ENCODE data around the gene PLK2. TPM values are rescaled to one million over a fixed set of nuclear protein-coding genes. Genes with fewer than 3 reads are reported as not detected.

Gene PLK2
- total RNA-seq, 2 donors from 2014 or later: 126 to 180 TPM

GRCh38 chr5:58444805-58445204, 15.1 kb downstream of the PLK2 start:
- no peak for TF ChIP-seq CTCF (IDR thresholded peaks at IDR 0.05)
- no peak for ATAC-seq (ENCODE audit: insufficient number of reproducible peaks, low FRiP score, low read depth)
- H3K36me3 ChIP-seq: no peaks in the 10 kb centered on the region
- no peak overlapping the region for H3K27ac ChIP-seq
- H3K4me1 ChIP-seq (ENCODE audit: control insufficient read depth in 1 of 2, low read depth in 2 of 2): peaks cover 5 to 6% of the 10 kb centered on the region in 2 donors
- no peak for DNase-seq (ENCODE audit: low spot score)
- no peaks in the 10 kb centered on the region for H3K9me3 ChIP-seq
- H3K27me3 ChIP-seq (replicated peaks; ENCODE audit: insufficient read depth): no peaks in the 10 kb centered on the region
- H3K4me3 ChIP-seq: no peak overlapping the region

- Histone ChIP-seq H3K27me3 (replicated peaks; ENCODE audit: insufficient read depth) (no peaks in the 10 kb centered on the region), H3K4me3 (no peak overlapping the region), H3K4me1 (ENCODE audit: control insufficient read depth in 1 of 2, low read depth in 2 of 2) (peaks cover 5 to 6% of the 10 kb centered on the region in 2 donors), H3K27ac (no peak overlapping the region), H3K36me3 (no peaks in the 10 kb centered on the region), H3K9me3 (no peaks in the 10 kb centered on the region)
- DNase-seq (ENCODE audit: low spot score) (no peak), ATAC-seq (ENCODE audit: insufficient number of reproducible peaks, low FRiP score, low read depth) (no peak)
- no peak for TF ChIP-seq CTCF (IDR thresholded peaks at IDR 0.05)
These were observed 18.9 kb downstream of the PLK2 start for GRCh38 chr5:58440901-58441460.

- no peak overlapping the region for H3K27ac ChIP-seq
- H3K4me1 ChIP-seq (ENCODE audit: control insufficient read depth in 1 of 2, low read depth in 2 of 2): peaks cover 5 to 6% of the 10 kb centered on the region in 2 donors
- no peaks in the 10 kb centered on the region for H3K9me3 ChIP-seq
- H3K4me3 ChIP-seq: no peak overlapping the region
- DNase-seq (ENCODE audit: low spot score) (no peak), ATAC-seq (ENCODE audit: insufficient number of reproducible peaks, low FRiP score, low read depth) (no peak)
- no peaks in the 10 kb centered on the region for H3K36me3 ChIP-seq
- no peaks in the 10 kb centered on the region for H3K27me3 ChIP-seq (replicated peaks; ENCODE audit: insufficient read depth)
- no peak for TF ChIP-seq CTCF (IDR thresholded peaks at IDR 0.05)
These were observed 20.7 kb downstream of the PLK2 start for GRCh38 chr5:58439094-58439644.

- no peak for TF ChIP-seq CTCF (IDR thresholded peaks at IDR 0.05)
- no peaks in the 10 kb centered on the region for H3K27me3 ChIP-seq (replicated peaks; ENCODE audit: insufficient read depth)
- H3K9me3 ChIP-seq: no peaks in the 10 kb centered on the region
- H3K4me3 ChIP-seq: no peak overlapping the region
- DNase-seq (ENCODE audit: low spot score) (no peak), ATAC-seq (ENCODE audit: insufficient number of reproducible peaks, low FRiP score, low read depth) (no peak)
- no peaks in the 10 kb centered on the region for H3K36me3 ChIP-seq
- peaks cover 5 to 6% of the 10 kb centered on the region in 2 donors for H3K4me1 ChIP-seq (ENCODE audit: control insufficient read depth in 1 of 2, low read depth in 2 of 2)
- no peak overlapping the region for H3K27ac ChIP-seq
These were observed 22.2 kb downstream of the PLK2 start for GRCh38 chr5:58437661-58438060.

- Histone ChIP-seq H3K27ac (no peak overlapping the region), H3K36me3 (no peaks in the 10 kb centered on the region), H3K4me1 (ENCODE audit: control insufficient read depth in 1 of 2, low read depth in 2 of 2) (no peaks in the 10 kb centered on the region), H3K27me3 (replicated peaks; ENCODE audit: insufficient read depth) (no peaks in the 10 kb centered on the region), H3K9me3 (no peaks in the 10 kb centered on the region), H3K4me3 (no peak overlapping the region)
- DNase-seq (ENCODE audit: low spot score) (no peak), ATAC-seq (ENCODE audit: insufficient number of reproducible peaks, low FRiP score, low read depth) (no peak)
- TF ChIP-seq CTCF (IDR thresholded peaks at IDR 0.05): no peak
These were observed 28.1 kb downstream of the PLK2 start for GRCh38 chr5:58431832-58432231.
